ENCODE data around the gene AKT3.

DNA sequence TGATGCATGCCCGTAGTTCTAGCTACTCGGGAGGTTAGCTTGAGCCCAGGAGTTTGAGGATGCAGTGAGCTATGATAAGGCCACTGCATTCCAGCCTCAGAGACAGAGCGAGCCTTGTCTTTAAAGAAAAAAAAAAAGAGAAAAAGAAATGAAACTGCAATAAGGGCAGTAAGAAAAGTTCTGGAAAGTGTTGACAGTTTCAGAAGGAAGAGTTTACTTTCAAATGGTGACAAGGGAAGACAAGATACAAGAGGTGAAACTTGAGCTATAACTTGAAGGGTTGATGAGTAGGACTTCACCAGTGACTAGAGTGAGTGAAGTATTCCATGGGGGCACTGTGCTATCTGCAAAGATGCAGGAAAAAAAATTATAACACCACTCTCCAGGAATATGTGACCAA lies 125.0 kb downstream of the AKT3 start:
- no peak for TF ChIP-seq CTCF (IDR thresholded peaks at IDR 0.05)
- TF ChIP-seq POLR2A (IDR thresholded peaks at IDR 0.05): no peak
- no peak for TF ChIP-seq POLR2AphosphoS5 (IDR thresholded peaks at IDR 0.05)
- no peak for TF ChIP-seq EP300 (IDR thresholded peaks at IDR 0.05)

Measured in sigmoid colon (tissue), 4 donors.